SK-N-SH (cell line): ENCODE results near the gene MTUS2. TPM values are rescaled to one million over a fixed set of nuclear protein-coding genes. Genes with fewer than 3 reads are reported as not detected.

ENCODE experiments used
- CTCF ChIA-PET: fragments of 300-600, 350-600 bp; formaldehyde crosslinking; extraction: SDS; loops from one replicate; lab custom pipeline; 2021; lab: Yijun Ruan, JAX
- POLR2A ChIA-PET: fragments of 350-600 bp; sonication (Branson Sonifier 250); formaldehyde crosslinking; extraction: SDS; loops from one replicate; lab custom pipeline; 2020; ENCODE audit warnings: antibody characterized with exemption, inconsistent platforms; lab: Yijun Ruan, JAX
- DNase-seq: peaks from one replicate; pipeline ENCODE4 v3.0.0; 2012
- H2AFZ ChIP-seq: fragments of 200-600 bp; sonication (generic); 2 replicates; pipeline ENCODE4 v1.8.1; 2016; ENCODE audit warnings: antibody characterized with exemption, mild to moderate bottlenecking, low read depth
- H3F3A ChIP-seq: fragments of 200-600 bp; sonication (generic); replicated peaks from 2 replicates; pipeline ENCODE3; 2016; ENCODE audit warnings: antibody characterized with exemption, mild to moderate bottlenecking; ENCODE audit not compliant: insufficient read depth
- H3K27ac ChIP-seq, 2 experiments: fragments of 200-500 bp in 1 of 2; fragments of 200-600 bp in 1 of 2; sonication (Bioruptor generic) in 1 of 2; sonication (generic), shearing (Covaris generic) in 1 of 2; 2 replicates each; pipeline versions ENCODE4 v1.5.1 to v1.6.1; 2014 to 2016; ENCODE audit warnings: low read depth in 2 of 2, inconsistent platforms in 1 of 2, low read length in 1 of 2, mild to moderate bottlenecking in 1 of 2, mixed read lengths in 1 of 2
- H3K27me3 ChIP-seq: fragments of 200-600 bp; sonication (generic), shearing (Covaris generic); 2 replicates; pipeline ENCODE4 v1.6.1; 2016; ENCODE audit warnings: mixed run types; ENCODE audit not compliant: insufficient read depth
- H3K36me3 ChIP-seq, 2 experiments: fragments of 200-500 bp in 1 of 2; fragments of 200-600 bp in 1 of 2; sonication (Bioruptor generic) in 1 of 2; sonication (generic) in 1 of 2; replicated peaks in 1 of 2; 2 replicates each; pipeline versions ENCODE3 to v1.5.1; 2014 to 2016; ENCODE audit warnings: low read length in 1 of 2, mild to moderate bottlenecking in 1 of 2; ENCODE audit not compliant: insufficient read depth in 2 of 2, control insufficient read depth in 1 of 2
- H3K4me1 ChIP-seq, 2 experiments: fragments of 200-500 bp in 1 of 2; fragments of 200-600 bp in 1 of 2; sonication (Bioruptor generic) in 1 of 2; sonication (generic), shearing (Covaris generic) in 1 of 2; 2 replicates each; pipeline versions ENCODE4 v1.5.1 to v1.6.1; 2014 to 2016; ENCODE audit warnings: low read depth in 1 of 2, low read length in 1 of 2, mixed run types in 1 of 2; ENCODE audit not compliant: insufficient read depth in 2 of 2, control insufficient read depth in 1 of 2
- H3K4me2 ChIP-seq: fragments of 200-600 bp; sonication (generic), shearing (Covaris generic); 2 replicates; pipeline ENCODE4 v1.6.1; 2017; ENCODE audit warnings: mixed run types
- H3K4me3 ChIP-seq, 2 experiments: fragments of 200-500 bp in 1 of 2; fragments of 200-600 bp in 1 of 2; sonication (Bioruptor generic) in 1 of 2; sonication (generic), shearing (Covaris generic) in 1 of 2; 2 replicates each; pipeline versions ENCODE4 v1.5.1 to v1.8.1; 2014 to 2016; ENCODE audit warnings: low read depth in 2 of 2, inconsistent platforms in 1 of 2, low read length in 1 of 2, mild to moderate bottlenecking in 1 of 2, mixed read lengths in 1 of 2, moderate library complexity in 1 of 2
- H3K79me2 ChIP-seq: fragments of 200-600 bp; sonication (generic); 2 replicates; pipeline ENCODE4 v1.8.1; 2017; ENCODE audit warnings: mild to moderate bottlenecking; ENCODE audit not compliant: insufficient read depth
- H3K9ac ChIP-seq: fragments of 200-600 bp; sonication (generic); 2 replicates; pipeline ENCODE4 v1.6.1; 2017; ENCODE audit warnings: mixed run types
- H3K9me2 ChIP-seq: fragments of 200-600 bp; sonication (generic); 2 replicates; pipeline ENCODE4 v1.6.1; 2017; ENCODE audit warnings: mixed run types
- H3K9me3 ChIP-seq: fragments of 200-600 bp; sonication (generic); 2 replicates; pipeline ENCODE4 v1.6.1; 2017; ENCODE audit warnings: mixed run types, mild to moderate bottlenecking, moderate library complexity
- H4K20me1 ChIP-seq: fragments of 200-600 bp; sonication (generic); 2 replicates; pipeline ENCODE4 v1.6.1; 2017; ENCODE audit warnings: mild to moderate bottlenecking, mixed run types; ENCODE audit not compliant: insufficient read depth
- EP300 ChIP-seq, 2 experiments: IDR thresholded peaks; 2 replicates each; pipeline versions ENCODE4 v1.4.0 to v1.6.1; 2012; ENCODE audit warnings: borderline replicate concordance in 1 of 2, low read depth in 1 of 2, low read length in 1 of 2
- FOSL2 ChIP-seq: IDR thresholded peaks from 2 replicates; pipeline ENCODE4 v1.4.0; 2012; ENCODE audit warnings: low read depth, mild to moderate bottlenecking, moderate library complexity, borderline replicate concordance
- FOXM1 ChIP-seq: IDR thresholded peaks from 2 replicates; pipeline ENCODE4 v1.4.0; 2012; ENCODE audit warnings: low read depth, mild to moderate bottlenecking
- IRF3 ChIP-seq: fragments of 150-350 bp; IDR thresholded peaks from 2 replicates; pipeline ENCODE4 v1.6.1; 2016; ENCODE audit warnings: mild to moderate bottlenecking, low read depth, low read length
- JUND ChIP-seq: IDR thresholded peaks from 2 replicates; pipeline ENCODE4 v1.4.0; 2012
- MXI1 ChIP-seq: IDR thresholded peaks from 2 replicates; pipeline ENCODE4 v1.6.1; 2012; ENCODE audit warnings: mild to moderate bottlenecking, low read depth, low read length, improper control_type of control experiment
- NFIC ChIP-seq: IDR thresholded peaks from 2 replicates; pipeline ENCODE4 v1.4.0; 2012; ENCODE audit warnings: borderline replicate concordance
- NRF1 ChIP-seq: IDR thresholded peaks from 2 replicates; pipeline ENCODE4 v1.6.1; 2012; ENCODE audit warnings: low read depth, mild to moderate bottlenecking, low read length
- POLR2AphosphoS5 ChIP-seq: IDR thresholded peaks from 2 replicates; pipeline ENCODE4 v1.6.1; 2012; ENCODE audit warnings: low read depth, low read length
- RAD21 ChIP-seq: IDR thresholded peaks from 2 replicates; pipeline ENCODE4 v1.6.1; 2012; ENCODE audit warnings: mild to moderate bottlenecking, low read length
- RFX5 ChIP-seq: IDR thresholded peaks from 2 replicates; pipeline ENCODE4 v1.6.1; 2012; ENCODE audit warnings: mild to moderate bottlenecking, improper control_type of control experiment, low read length
- SIN3A ChIP-seq: IDR thresholded peaks from 2 replicates; pipeline ENCODE4 v1.6.1; 2012; ENCODE audit warnings: low read depth, mild to moderate bottlenecking, low read length, moderate library complexity, borderline replicate concordance
- SMC3 ChIP-seq: IDR thresholded peaks from 2 replicates; pipeline ENCODE4 v1.6.1; 2012; ENCODE audit warnings: low read depth, low read length, improper control_type of control experiment
- TAF1 ChIP-seq: IDR thresholded peaks from 2 replicates; pipeline ENCODE4 v1.6.1; 2012; ENCODE audit warnings: low read depth, mild to moderate bottlenecking, low read length, moderate library complexity, borderline replicate concordance
- TCF12 ChIP-seq: IDR thresholded peaks from 2 replicates; pipeline ENCODE4 v1.4.0; 2012
- WGBS: methylation state at CpG from one replicate; pipeline ENCODE4 v1.1.6; 2017; ENCODE audit warnings: low lambda C conversion rate; 5-methylcytosine and 5-hydroxymethylcytosine counted together
- polyA plus RNA-seq, 3 experiments: library from polyadenylated mRNA; depleted of rRNA; stranded (reverse); fragments of >200 nt; gene quantifications; 2 replicates each; pipeline ENCODE4 v1.2.3, GENCODE V29; 2012
- TF ChIP-seq, protein P1 (sequence below): IDR thresholded peaks from 2 replicates; pipeline ENCODE4; 2012
- TF ChIP-seq, protein P2 (sequence below): IDR thresholded peaks from 2 replicates; pipeline ENCODE4 v1.4.0; 2012; ENCODE audit warnings: low read depth, borderline replicate concordance
- TF ChIP-seq, protein P3 (sequence below): fragments of 200-600 bp; sonication (generic); IDR thresholded peaks from 2 replicates; pipeline ENCODE4 v1.6.1; 2017; ENCODE audit warnings: antibody characterized with exemption, mild to moderate bottlenecking, moderate library complexity
- TF ChIP-seq, protein P4 (sequence below): IDR thresholded peaks from 2 replicates; pipeline ENCODE4 v1.6.1; 2012; ENCODE audit warnings: mild to moderate bottlenecking, low read depth, low read length, moderate library complexity
- TF ChIP-seq, protein P5 (sequence below): fragments of 150-350 bp; IDR thresholded peaks from 2 replicates; pipeline ENCODE4 v1.6.1; 2017; ENCODE audit warnings: antibody characterized with exemption, low read length, low read depth, borderline replicate concordance

Gene MTUS2
- polyA plus RNA-seq, 1 of the 3 experiments (the other 2 are of a cell fraction): 1.7 TPM

DNA sequence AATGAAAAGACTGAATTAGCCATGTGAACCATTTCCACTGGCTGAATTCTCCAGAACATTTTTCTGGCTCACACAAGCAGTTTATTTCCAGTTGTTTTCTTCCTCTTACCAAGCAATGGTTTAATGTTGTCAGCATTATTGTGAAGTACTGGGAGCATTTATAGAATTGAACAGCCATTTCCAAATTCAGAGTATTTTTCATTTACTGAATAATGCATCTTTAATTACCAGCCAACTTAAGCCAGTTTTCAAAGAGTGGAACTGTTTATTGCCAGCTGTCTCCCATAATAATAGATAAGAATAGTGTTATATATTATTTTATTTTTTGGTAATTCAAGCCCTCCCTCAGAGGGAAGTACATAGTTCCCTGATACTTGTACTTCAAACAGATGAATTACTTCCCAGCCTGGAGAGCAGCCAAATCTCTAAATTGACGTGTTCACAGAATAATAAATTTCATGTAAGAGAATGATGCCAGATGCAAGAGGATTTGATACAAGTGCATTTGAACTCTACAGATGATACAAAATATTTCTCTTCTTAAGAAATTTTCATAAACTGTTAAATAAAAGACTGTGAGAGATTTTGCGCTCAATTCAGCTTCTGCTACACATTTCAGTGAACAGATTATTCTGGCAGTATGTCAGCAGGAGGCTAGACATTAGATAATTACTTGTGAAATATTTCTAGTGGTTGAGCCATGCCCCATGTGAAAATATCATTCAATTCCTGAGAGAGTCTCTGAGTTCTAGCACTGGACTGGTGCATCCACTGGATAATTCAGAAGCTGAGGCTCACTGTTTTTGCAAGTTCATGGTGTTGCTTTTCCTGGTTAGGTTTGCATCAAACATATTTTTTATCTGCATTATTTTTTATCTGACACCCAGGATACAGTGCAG is 459.5 kb downstream of the MTUS2 start:
- Histone ChIP-seq H3K4me3 (no peak overlapping the region), H3K9me2 (no peaks in the 10 kb centered on the region), H3K27me3 (no peaks in the 10 kb centered on the region), H3K4me1 (no peaks in the 10 kb centered on the region), H4K20me1 (no peaks in the 10 kb centered on the region), H3K79me2 (no peaks in the 10 kb centered on the region), H3K36me3 (no peaks in the 10 kb centered on the region), H3F3A (no peaks in the 10 kb centered on the region), H3K27ac (no peak overlapping the region), H3K9ac (no peak overlapping the region), H2AFZ (no peak overlapping the region), H3K9me3 (no peaks in the 10 kb centered on the region), H3K4me2 (no peak overlapping the region)
- DNase-seq: no peak
- 3% methylated on average over 2 of the region's 2 CpGs for whole genome bisulfite sequencing
- POLR2A ChIA-PET: no interaction called here
- CTCF ChIA-PET: no interaction called here
- no peak for TF ChIP-seq EP300 (IDR thresholded peaks at IDR 0.05; ENCODE audit: borderline replicate concordance in 1 of 2, low read depth in 1 of 2, low read length in 1 of 2)
- TF ChIP-seq RAD21: no peak
- no peak for TF ChIP-seq TCF12
- no peak for TF ChIP-seq NRF1
- TF ChIP-seq SIN3A: no peak
- TF ChIP-seq, protein P1, sequence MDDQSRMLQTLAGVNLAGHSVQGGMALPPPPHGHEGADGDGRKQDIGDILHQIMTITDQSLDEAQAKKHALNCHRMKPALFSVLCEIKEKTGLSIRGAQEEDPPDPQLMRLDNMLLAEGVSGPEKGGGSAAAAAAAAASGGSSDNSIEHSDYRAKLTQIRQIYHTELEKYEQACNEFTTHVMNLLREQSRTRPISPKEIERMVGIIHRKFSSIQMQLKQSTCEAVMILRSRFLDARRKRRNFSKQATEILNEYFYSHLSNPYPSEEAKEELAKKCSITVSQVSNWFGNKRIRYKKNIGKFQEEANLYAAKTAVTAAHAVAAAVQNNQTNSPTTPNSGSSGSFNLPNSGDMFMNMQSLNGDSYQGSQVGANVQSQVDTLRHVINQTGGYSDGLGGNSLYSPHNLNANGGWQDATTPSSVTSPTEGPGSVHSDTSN: no peak
- no peak for TF ChIP-seq FOXM1
- no peak for TF ChIP-seq IRF3
- TF ChIP-seq, protein P2, sequence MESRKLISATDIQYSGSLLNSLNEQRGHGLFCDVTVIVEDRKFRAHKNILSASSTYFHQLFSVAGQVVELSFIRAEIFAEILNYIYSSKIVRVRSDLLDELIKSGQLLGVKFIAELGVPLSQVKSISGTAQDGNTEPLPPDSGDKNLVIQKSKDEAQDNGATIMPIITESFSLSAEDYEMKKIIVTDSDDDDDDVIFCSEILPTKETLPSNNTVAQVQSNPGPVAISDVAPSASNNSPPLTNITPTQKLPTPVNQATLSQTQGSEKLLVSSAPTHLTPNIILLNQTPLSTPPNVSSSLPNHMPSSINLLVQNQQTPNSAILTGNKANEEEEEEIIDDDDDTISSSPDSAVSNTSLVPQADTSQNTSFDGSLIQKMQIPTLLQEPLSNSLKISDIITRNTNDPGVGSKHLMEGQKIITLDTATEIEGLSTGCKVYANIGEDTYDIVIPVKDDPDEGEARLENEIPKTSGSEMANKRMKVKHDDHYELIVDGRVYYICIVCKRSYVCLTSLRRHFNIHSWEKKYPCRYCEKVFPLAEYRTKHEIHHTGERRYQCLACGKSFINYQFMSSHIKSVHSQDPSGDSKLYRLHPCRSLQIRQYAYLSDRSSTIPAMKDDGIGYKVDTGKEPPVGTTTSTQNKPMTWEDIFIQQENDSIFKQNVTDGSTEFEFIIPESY: no peak
- TF ChIP-seq, protein P3, sequence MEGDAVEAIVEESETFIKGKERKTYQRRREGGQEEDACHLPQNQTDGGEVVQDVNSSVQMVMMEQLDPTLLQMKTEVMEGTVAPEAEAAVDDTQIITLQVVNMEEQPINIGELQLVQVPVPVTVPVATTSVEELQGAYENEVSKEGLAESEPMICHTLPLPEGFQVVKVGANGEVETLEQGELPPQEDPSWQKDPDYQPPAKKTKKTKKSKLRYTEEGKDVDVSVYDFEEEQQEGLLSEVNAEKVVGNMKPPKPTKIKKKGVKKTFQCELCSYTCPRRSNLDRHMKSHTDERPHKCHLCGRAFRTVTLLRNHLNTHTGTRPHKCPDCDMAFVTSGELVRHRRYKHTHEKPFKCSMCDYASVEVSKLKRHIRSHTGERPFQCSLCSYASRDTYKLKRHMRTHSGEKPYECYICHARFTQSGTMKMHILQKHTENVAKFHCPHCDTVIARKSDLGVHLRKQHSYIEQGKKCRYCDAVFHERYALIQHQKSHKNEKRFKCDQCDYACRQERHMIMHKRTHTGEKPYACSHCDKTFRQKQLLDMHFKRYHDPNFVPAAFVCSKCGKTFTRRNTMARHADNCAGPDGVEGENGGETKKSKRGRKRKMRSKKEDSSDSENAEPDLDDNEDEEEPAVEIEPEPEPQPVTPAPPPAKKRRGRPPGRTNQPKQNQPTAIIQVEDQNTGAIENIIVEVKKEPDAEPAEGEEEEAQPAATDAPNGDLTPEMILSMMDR: no peak
- TF ChIP-seq JUND: no peak
- TF ChIP-seq FOSL2: no peak
- TF ChIP-seq MXI1: no peak
- TF ChIP-seq, protein P4, sequence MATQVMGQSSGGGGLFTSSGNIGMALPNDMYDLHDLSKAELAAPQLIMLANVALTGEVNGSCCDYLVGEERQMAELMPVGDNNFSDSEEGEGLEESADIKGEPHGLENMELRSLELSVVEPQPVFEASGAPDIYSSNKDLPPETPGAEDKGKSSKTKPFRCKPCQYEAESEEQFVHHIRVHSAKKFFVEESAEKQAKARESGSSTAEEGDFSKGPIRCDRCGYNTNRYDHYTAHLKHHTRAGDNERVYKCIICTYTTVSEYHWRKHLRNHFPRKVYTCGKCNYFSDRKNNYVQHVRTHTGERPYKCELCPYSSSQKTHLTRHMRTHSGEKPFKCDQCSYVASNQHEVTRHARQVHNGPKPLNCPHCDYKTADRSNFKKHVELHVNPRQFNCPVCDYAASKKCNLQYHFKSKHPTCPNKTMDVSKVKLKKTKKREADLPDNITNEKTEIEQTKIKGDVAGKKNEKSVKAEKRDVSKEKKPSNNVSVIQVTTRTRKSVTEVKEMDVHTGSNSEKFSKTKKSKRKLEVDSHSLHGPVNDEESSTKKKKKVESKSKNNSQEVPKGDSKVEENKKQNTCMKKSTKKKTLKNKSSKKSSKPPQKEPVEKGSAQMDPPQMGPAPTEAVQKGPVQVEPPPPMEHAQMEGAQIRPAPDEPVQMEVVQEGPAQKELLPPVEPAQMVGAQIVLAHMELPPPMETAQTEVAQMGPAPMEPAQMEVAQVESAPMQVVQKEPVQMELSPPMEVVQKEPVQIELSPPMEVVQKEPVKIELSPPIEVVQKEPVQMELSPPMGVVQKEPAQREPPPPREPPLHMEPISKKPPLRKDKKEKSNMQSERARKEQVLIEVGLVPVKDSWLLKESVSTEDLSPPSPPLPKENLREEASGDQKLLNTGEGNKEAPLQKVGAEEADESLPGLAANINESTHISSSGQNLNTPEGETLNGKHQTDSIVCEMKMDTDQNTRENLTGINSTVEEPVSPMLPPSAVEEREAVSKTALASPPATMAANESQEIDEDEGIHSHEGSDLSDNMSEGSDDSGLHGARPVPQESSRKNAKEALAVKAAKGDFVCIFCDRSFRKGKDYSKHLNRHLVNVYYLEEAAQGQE: no peak
- no peak for TF ChIP-seq POLR2AphosphoS5
- TF ChIP-seq, protein P5, sequence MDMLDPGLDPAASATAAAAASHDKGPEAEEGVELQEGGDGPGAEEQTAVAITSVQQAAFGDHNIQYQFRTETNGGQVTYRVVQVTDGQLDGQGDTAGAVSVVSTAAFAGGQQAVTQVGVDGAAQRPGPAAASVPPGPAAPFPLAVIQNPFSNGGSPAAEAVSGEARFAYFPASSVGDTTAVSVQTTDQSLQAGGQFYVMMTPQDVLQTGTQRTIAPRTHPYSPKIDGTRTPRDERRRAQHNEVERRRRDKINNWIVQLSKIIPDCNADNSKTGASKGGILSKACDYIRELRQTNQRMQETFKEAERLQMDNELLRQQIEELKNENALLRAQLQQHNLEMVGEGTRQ: no peak
- no peak for TF ChIP-seq TAF1
- no peak for TF ChIP-seq NFIC
- TF ChIP-seq RFX5: no peak
- TF ChIP-seq SMC3: no peak
